CD4-positive, CD25-positive, alpha-beta regulatory T cell (primary cell): ENCODE data around the gene CRTC1. TPM values are rescaled to one million over a fixed set of nuclear protein-coding genes. Genes with fewer than 3 reads are reported as not detected.

ENCODE experiments used
- ATAC-seq, 2 donors: fragments of 150-1000 bp; cut with Tn5 transposase; one replicate each; pipeline ENCODE4 v1.10.0; 2021; ENCODE audit warnings: low read depth in 2 of 2, moderate number of reproducible peaks in 2 of 2, moderate library complexity in 1 of 2
- DNase-seq, 3 donors: peaks; one replicate each; pipeline versions ENCODE4 v3.0.0 to v3.0.0-alpha.2; 2012 to 2022; ENCODE audit warnings: mixed read lengths in 1 of 3
- H3K27ac ChIP-seq: one replicate; pipeline ENCODE4 v1.7.0; 2013; ENCODE audit warnings: mild to moderate bottlenecking, low read length; ENCODE audit not compliant: insufficient read depth, poor library complexity, severe bottlenecking
- H3K27me3 ChIP-seq: one replicate; pipeline ENCODE4 v1.7.0; 2013; ENCODE audit warnings: low read length; ENCODE audit not compliant: control insufficient read depth, insufficient read depth
- H3K36me3 ChIP-seq: one replicate; pipeline ENCODE4 v1.7.0; 2013; ENCODE audit warnings: mild to moderate bottlenecking, low read length, moderate library complexity; ENCODE audit not compliant: control insufficient read depth, insufficient read depth
- H3K4me1 ChIP-seq: 2 replicates; pipeline ENCODE4 v1.7.0; 2013; ENCODE audit warnings: mild to moderate bottlenecking, low read length; ENCODE audit not compliant: insufficient read depth, control insufficient read depth, poor library complexity, severe bottlenecking
- H3K4me3 ChIP-seq: one replicate; pipeline ENCODE4 v1.7.0; 2013; ENCODE audit warnings: low read depth, mild to moderate bottlenecking, low read length, moderate library complexity
- H3K9me3 ChIP-seq, 2 experiments: 1 replicate in 1 of 2; 2 replicates in 1 of 2; pipeline ENCODE4 v1.7.0; 2013; ENCODE audit warnings: low read length in 2 of 2, mild to moderate bottlenecking in 1 of 2, moderate library complexity in 1 of 2; ENCODE audit not compliant: control insufficient read depth in 2 of 2
- H3K27ac Mint-ChIP-seq, 3 donors: one replicate each; pipeline ENCODE4 v1.8.0; 2020 to 2022; ENCODE audit warnings: mild to moderate bottlenecking in 3 of 3, mixed read lengths in 3 of 3, moderate library complexity in 2 of 3
- H3K27me3 Mint-ChIP-seq: one replicate; pipeline ENCODE4 v1.8.0; 2022; ENCODE audit warnings: mild to moderate bottlenecking, mixed read lengths
- H3K36me3 Mint-ChIP-seq: one replicate; pipeline ENCODE4 v1.8.0; 2020; ENCODE audit warnings: mixed read lengths
- H3K4me1 Mint-ChIP-seq, 4 donors: one replicate each; pipeline ENCODE4 v1.8.0; 2020 to 2022; ENCODE audit warnings: mixed read lengths in 4 of 4, mild to moderate bottlenecking in 1 of 4
- H3K4me3 Mint-ChIP-seq, 4 donors: one replicate each; pipeline ENCODE4 v1.8.0; 2020 to 2022; ENCODE audit warnings: mild to moderate bottlenecking in 4 of 4, mixed read lengths in 4 of 4, moderate library complexity in 3 of 4
- H3K9me3 Mint-ChIP-seq, 7 donors: one replicate each; pipeline ENCODE4 v1.8.0; 2020 to 2022; ENCODE audit warnings: mixed read lengths in 7 of 7, mild to moderate bottlenecking in 3 of 7, moderate library complexity in 2 of 7
- polyA plus RNA-seq, 4 donors: library from polyadenylated mRNA; unstranded; fragments of 300-500 nt; fragmentation: Illumina TruSeq; gene quantifications; one replicate each; pipeline ENCODE4 v1.2.3, GENCODE V29; 2021
- total RNA-seq: library from RNA; stranded (reverse); gene quantifications from one replicate; pipeline ENCODE4 v1.2.3, GENCODE V29; 2022

Gene CRTC1
- total and polyA plus RNA-seq, 5 donors from 2014 or later = 0.47 to 20.2 (median 1.1) TPM

DNA sequence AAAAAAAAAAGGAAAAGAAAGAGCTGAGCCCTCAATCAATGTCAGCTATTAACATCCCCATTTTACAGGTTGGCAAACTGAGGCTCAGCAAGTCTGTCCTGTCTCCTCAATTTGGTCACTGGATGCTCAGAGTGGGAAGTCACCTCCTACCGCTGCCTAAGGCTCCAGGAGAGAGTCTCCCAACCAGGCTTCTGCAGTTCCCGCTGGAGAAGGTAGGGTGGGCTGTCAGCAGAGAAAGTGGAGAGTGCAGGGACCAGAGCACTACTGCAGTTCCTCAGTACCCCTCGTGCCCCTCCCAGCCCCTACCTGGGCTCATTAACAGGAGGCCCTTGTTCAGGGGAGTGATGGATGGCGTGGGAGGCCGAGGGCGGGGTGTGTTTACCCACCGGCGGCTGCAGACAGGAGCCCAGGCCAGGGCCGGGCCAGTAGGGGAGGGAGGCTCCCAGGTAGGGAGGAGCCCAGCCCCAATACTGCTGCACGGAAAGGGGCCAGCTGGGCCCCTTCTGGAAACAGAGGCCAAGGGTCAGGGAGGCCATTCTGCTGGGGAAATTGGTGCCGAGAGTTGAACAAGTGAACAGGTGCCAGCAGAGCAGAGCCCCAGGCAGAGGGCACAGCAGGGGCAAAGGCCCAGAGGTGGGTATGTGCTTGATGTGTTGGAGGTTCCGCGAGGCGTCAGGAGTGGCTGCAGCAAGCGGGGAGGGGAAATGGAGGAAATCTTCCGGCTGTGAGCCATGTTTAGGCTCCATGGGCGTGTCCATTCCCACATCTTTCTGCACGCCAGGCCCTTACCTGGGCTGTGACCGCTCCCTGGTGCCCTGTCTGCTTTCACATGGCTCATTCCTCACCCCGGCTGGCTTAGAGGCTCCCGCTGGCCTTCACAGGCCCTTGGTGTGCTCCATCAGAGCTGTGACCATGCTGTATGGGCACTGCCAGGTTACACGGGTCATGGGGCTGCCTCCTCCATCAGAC lies 115.2 kb downstream of the CRTC1 start:
- no peaks in the 10 kb centered on the region for H3K36me3 ChIP-seq
- H3K4me1 ChIP-seq = no peaks in the 10 kb centered on the region
- Mint-ChIP-seq H3K9me3 (peaks cover 0 to 2% (median 0%) of the 10 kb centered on the region in 7 donors), H3K36me3 (peaks cover 3% of the 10 kb centered on the region), H3K4me3 (no peak overlapping the region), H3K27me3 (peaks cover 50% of the 10 kb centered on the region), H3K4me1 (peaks cover 0 to 2% (median 0%) of the 10 kb centered on the region in 4 donors), H3K27ac (no peak overlapping the region)
- no peak overlapping the region for H3K4me3 ChIP-seq
- H3K9me3 ChIP-seq = no peaks in the 10 kb centered on the region
- H3K27ac ChIP-seq = no peak overlapping the region
- no peak for ATAC-seq
- DNase-seq = no peak
- peaks cover 8% of the 10 kb centered on the region for H3K27me3 ChIP-seq

GRCh38 chr19:18799389-18799970 lies 116.0 kb downstream of the CRTC1 start:
- ATAC-seq (no peak), DNase-seq (no peak)
- Mint-ChIP-seq H3K4me3 (no peak overlapping the region), H3K9me3 (peaks cover 0 to 2% (median 0%) of the 10 kb centered on the region in 7 donors), H3K4me1 (peaks cover 0 to 2% (median 0%) of the 10 kb centered on the region in 4 donors), H3K36me3 (peaks cover 5% of the 10 kb centered on the region), H3K27me3 (peaks cover 50% of the 10 kb centered on the region), H3K27ac (no peak overlapping the region)
- Histone ChIP-seq H3K27ac (no peak overlapping the region), H3K4me1 (no peaks in the 10 kb centered on the region), H3K27me3 (peaks cover 8% of the 10 kb centered on the region), H3K9me3 (no peaks in the 10 kb centered on the region), H3K36me3 (no peaks in the 10 kb centered on the region), H3K4me3 (no peak overlapping the region)

GRCh38 chr19:18800079-18800478 lies 116.6 kb downstream of the CRTC1 start:
- no peaks in the 10 kb centered on the region for H3K4me1 ChIP-seq
- no peak overlapping the region for H3K4me3 ChIP-seq
- H3K27ac Mint-ChIP-seq = no peak overlapping the region
- peaks cover 0 to 2% (median 0%) of the 10 kb centered on the region in 4 donors for H3K4me1 Mint-ChIP-seq
- no peak for ATAC-seq
- H3K9me3 Mint-ChIP-seq = peaks cover 0 to 2% (median 0%) of the 10 kb centered on the region in 7 donors
- H3K27me3 ChIP-seq = peaks cover 8% of the 10 kb centered on the region
- H3K27ac ChIP-seq = no peak overlapping the region
- H3K27me3 Mint-ChIP-seq = peaks cover 45% of the 10 kb centered on the region
- peaks cover 5% of the 10 kb centered on the region for H3K36me3 Mint-ChIP-seq
- H3K9me3 ChIP-seq = no peaks in the 10 kb centered on the region
- H3K36me3 ChIP-seq = no peaks in the 10 kb centered on the region
- DNase-seq = no peak
- H3K4me3 Mint-ChIP-seq = no peak overlapping the region

GRCh38 chr19:18800636-18801035 lies 117.2 kb downstream of the CRTC1 start:
- no peaks in the 10 kb centered on the region for H3K4me1 ChIP-seq
- no peaks in the 10 kb centered on the region for H3K9me3 ChIP-seq
- Mint-ChIP-seq H3K27ac (no peak overlapping the region), H3K27me3 (peaks cover 39% of the 10 kb centered on the region), H3K9me3 (peaks cover 0 to 2% (median 0%) of the 10 kb centered on the region in 7 donors), H3K4me3 (no peak overlapping the region), H3K36me3 (peaks cover 5% of the 10 kb centered on the region), H3K4me1 (peaks cover 0 to 2% (median 0%) of the 10 kb centered on the region in 4 donors)
- H3K27ac ChIP-seq = no peak overlapping the region
- H3K4me3 ChIP-seq = no peak overlapping the region
- ATAC-seq (no peak), DNase-seq (no peak)
- peaks cover 8% of the 10 kb centered on the region for H3K27me3 ChIP-seq
- H3K36me3 ChIP-seq = no peaks in the 10 kb centered on the region

DNA sequence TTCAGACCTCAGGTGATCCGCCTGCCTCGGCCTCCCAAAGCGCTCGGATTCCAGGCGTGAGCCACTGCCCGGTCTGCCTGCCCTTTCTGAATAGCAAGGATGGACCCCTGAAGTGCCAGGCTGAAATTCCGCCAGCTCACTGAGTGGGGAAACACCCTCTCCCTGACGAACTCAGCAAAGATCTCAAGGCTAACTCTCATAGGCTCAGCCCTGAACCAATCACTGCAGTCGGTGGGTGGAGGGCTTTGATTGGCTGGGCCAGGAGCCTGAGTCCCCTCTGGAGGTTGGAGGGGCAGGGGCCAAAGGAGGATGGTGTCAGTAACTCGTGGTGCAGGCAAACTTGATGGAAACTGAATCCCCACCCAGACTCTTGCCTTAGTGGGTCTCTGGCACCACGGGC lies 118.9 kb downstream of the CRTC1 start:
- peaks cover 5% of the 10 kb centered on the region for H3K27me3 ChIP-seq
- no peaks in the 10 kb centered on the region for H3K4me1 Mint-ChIP-seq
- no peaks in the 10 kb centered on the region for H3K36me3 ChIP-seq
- peaks cover 5% of the 10 kb centered on the region for H3K36me3 Mint-ChIP-seq
- no peak for ATAC-seq
- no peak overlapping the region for H3K27ac Mint-ChIP-seq
- no peaks in the 10 kb centered on the region for H3K4me1 ChIP-seq
- H3K4me3 Mint-ChIP-seq = peak overlapping the region in 1 of 4 donors; percentile 21
- peaks cover 24% of the 10 kb centered on the region for H3K27me3 Mint-ChIP-seq
- H3K9me3 Mint-ChIP-seq = peaks cover 0 to 2% (median 0%) of the 10 kb centered on the region in 7 donors
- H3K27ac ChIP-seq = no peak overlapping the region
- H3K4me3 ChIP-seq = no peak overlapping the region
- H3K9me3 ChIP-seq = no peaks in the 10 kb centered on the region
- DNase-seq = no peak

GRCh38 chr19:18803550-18804138 lies 120.2 kb downstream of the CRTC1 start:
- H3K9me3 Mint-ChIP-seq = no peaks in the 10 kb centered on the region
- H3K27ac Mint-ChIP-seq = no peak overlapping the region
- peaks cover 5% of the 10 kb centered on the region for H3K27me3 ChIP-seq

DNA sequence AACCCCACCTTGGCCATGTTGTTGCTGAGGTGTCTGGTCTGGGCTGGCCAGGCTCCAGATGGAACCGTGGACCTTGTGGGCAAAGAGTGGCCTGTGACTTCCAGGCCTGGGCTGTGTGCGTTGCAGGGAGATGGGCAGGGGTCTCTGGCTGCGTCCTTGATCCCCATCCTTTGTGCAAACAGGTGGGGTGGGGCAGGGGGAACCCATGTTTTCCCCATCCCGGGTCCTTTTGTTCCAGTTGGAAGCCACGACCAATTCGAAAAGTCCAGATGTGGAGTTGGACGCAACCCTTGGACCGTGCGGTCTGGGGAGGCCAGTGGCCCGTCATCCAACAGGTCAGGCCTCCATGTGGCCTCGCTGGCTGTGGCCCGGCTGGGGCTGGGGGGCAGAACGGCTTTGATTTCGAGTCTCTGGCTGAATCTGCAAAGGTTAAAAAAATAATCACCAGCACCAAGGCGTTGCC lies 120.7 kb downstream of the CRTC1 start:
- no peaks in the 10 kb centered on the region for H3K4me1 ChIP-seq
- H3K9me3 ChIP-seq = no peaks in the 10 kb centered on the region
- no peak overlapping the region for H3K27ac Mint-ChIP-seq
- no peak for DNase-seq
- no peak overlapping the region for H3K4me3 Mint-ChIP-seq
- no peak overlapping the region for H3K4me3 ChIP-seq
- H3K36me3 Mint-ChIP-seq = peaks cover 5% of the 10 kb centered on the region
- H3K27me3 ChIP-seq = peaks cover 5% of the 10 kb centered on the region
- ATAC-seq = no peak
- peaks cover 17% of the 10 kb centered on the region for H3K27me3 Mint-ChIP-seq
- H3K4me1 Mint-ChIP-seq = peaks cover 0 to 3% (median 0%) of the 10 kb centered on the region in 4 donors
- no peaks in the 10 kb centered on the region for H3K36me3 ChIP-seq
- H3K27ac ChIP-seq = no peak overlapping the region
- H3K9me3 Mint-ChIP-seq = no peaks in the 10 kb centered on the region

More at GRCh38 chr19:18803550-18804138, 120.2 kb downstream of the CRTC1 start:
- ATAC-seq (no peak), DNase-seq (no peak)
- Histone ChIP-seq H3K4me3 (no peak overlapping the region), H3K36me3 (no peaks in the 10 kb centered on the region), H3K4me1 (no peaks in the 10 kb centered on the region), H3K27ac (no peak overlapping the region), H3K9me3 (no peaks in the 10 kb centered on the region)
- H3K36me3 Mint-ChIP-seq = peaks cover 5% of the 10 kb centered on the region
- peaks cover 17% of the 10 kb centered on the region for H3K27me3 Mint-ChIP-seq
- peak overlapping the region in 1 of 4 donors; percentile 81 for H3K4me3 Mint-ChIP-seq
- no peaks in the 10 kb centered on the region for H3K4me1 Mint-ChIP-seq
